NCI-H2081 (cell line): ENCODE measurements around the gene AKT3.
"Not testable (repeated sequence)": the region's sequence is repeated elsewhere in the genome, so short reads cannot be mapped to it uniquely, and the experiment has no call there.

Source experiments
- DNase-seq, 2 experiments: peaks; one replicate each; lab custom pipeline; 2025; lab: John Stamatoyannopoulos, UW

Gene AKT3

GRCh38 chr1:243842161-243842560, 7.9 kb downstream of the AKT3 start:
- DNase-seq, result no peak

- no peak for DNase-seq
These were observed 8.5 kb downstream of the AKT3 start for GRCh38 chr1:243841507-243841906.

- no peak for DNase-seq
These were observed 12.0 kb downstream of the AKT3 start for GRCh38 chr1:243837907-243838535.

GRCh38 chr1:243834130-243834529, 15.9 kb downstream of the AKT3 start:
- no peak for DNase-seq

GRCh38 chr1:243831463-243831862, 18.6 kb downstream of the AKT3 start:
- no peak for DNase-seq

- DNase-seq, result no peak
These were observed 22.8 kb downstream of the AKT3 start for GRCh38 chr1:243827206-243827605.

GRCh38 chr1:243824907-243825306, 25.1 kb downstream of the AKT3 start:
- not testable (repeated sequence) for DNase-seq

GRCh38 chr1:243821177-243821680, 28.8 kb downstream of the AKT3 start:
- DNase-seq, result no peak

GRCh38 chr1:243819438-243819839, 30.6 kb downstream of the AKT3 start:
- DNase-seq, result no peak

- DNase-seq, result no peak
These were observed 31.1 kb downstream of the AKT3 start for GRCh38 chr1:243818978-243819377.

- DNase-seq, result no peak
These were observed 35.3 kb downstream of the AKT3 start for GRCh38 chr1:243814718-243815117.

- DNase-seq, result not testable (repeated sequence)
These were observed 42.7 kb downstream of the AKT3 start for GRCh38 chr1:243807346-243807745.

- DNase-seq, result no peak
These were observed 43.7 kb downstream of the AKT3 start for GRCh38 chr1:243806310-243806709.

GRCh38 chr1:243802736-243803135, 47.3 kb downstream of the AKT3 start:
- no peak for DNase-seq

GRCh38 chr1:243801378-243801777, 48.7 kb downstream of the AKT3 start:
- DNase-seq, result no peak

- DNase-seq, result no peak
These were observed 50.1 kb downstream of the AKT3 start for GRCh38 chr1:243799908-243800307.

- no peak for DNase-seq
These were observed 51.3 kb downstream of the AKT3 start for GRCh38 chr1:243798726-243799125.

GRCh38 chr1:243796016-243796415, 54.0 kb downstream of the AKT3 start:
- no peak for DNase-seq

GRCh38 chr1:243793298-243793697, 56.7 kb downstream of the AKT3 start:
- DNase-seq, result no peak

- no peak for DNase-seq
These were observed 57.2 kb downstream of the AKT3 start for GRCh38 chr1:243792891-243793290.

GRCh38 chr1:243792401-243792800, 57.6 kb downstream of the AKT3 start:
- DNase-seq, result no peak

- DNase-seq, result no peak
These were observed 58.3 kb downstream of the AKT3 start for GRCh38 chr1:243791586-243792267.

GRCh38 chr1:243790404-243790803, 59.6 kb downstream of the AKT3 start:
- no peak for DNase-seq

GRCh38 chr1:243786531-243786930, 63.5 kb downstream of the AKT3 start:
- no peak for DNase-seq
